ENCODE measurements around the gene FPR3. TPM values are rescaled to one million over a fixed set of nuclear protein-coding genes. Genes with fewer than 3 reads are reported as not detected.

Gene FPR3
- total and polyA plus RNA-seq, 5 donors from 2014 or later, result not detected

DNA sequence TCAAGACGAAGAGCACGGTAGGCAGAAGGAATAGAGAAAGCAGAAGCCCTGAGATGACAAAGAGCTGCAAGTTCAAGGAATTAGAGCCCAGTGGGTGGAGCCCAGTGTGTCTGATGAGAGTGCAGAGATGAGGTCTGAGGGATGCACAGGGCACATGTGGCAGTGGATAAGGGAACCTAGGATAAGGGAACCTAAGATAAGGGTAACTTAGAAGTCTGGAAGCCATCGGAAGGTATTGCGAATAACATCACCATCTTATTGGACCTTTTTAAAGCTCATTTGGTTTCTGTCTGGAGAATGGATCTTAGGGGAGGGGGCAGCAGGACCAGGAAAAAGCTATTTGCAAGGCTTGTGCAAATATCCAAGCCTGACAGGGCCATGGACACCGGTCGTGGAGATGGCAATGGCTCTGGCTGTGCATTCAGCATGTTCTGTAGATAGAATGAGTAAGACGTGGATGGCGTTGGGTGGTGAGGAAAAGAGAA, 1.3 kb downstream of the FPR3 start:
- Mint-ChIP-seq H3K36me3 (no peaks in the 10 kb centered on the region), H3K4me3 (no peak overlapping the region), H3K27ac (no peak overlapping the region), H3K27me3 (no peaks in the 10 kb centered on the region), H3K9me3 (peaks cover 4 to 24% (median 13%) of the 10 kb centered on the region in 7 donors), H3K4me1 (no peaks in the 10 kb centered on the region)
- H3K9me3 ChIP-seq (ENCODE audit: control insufficient read depth in 2 of 2, low read length in 2 of 2), result peaks cover 3 to 7% of the 10 kb centered on the region in 2 experiments
- H3K27me3 ChIP-seq (ENCODE audit: control insufficient read depth, insufficient read depth, low read length), result no peaks in the 10 kb centered on the region
- DNase-seq (no peak), ATAC-seq (ENCODE audit: low read depth in 2 of 2) (no peak)
- no peak overlapping the region for H3K27ac ChIP-seq (ENCODE audit: insufficient read depth, low read length, poor library complexity, severe bottlenecking)
- H3K4me1 ChIP-seq (ENCODE audit: control insufficient read depth, insufficient read depth, low read length, poor library complexity, severe bottlenecking), result no peaks in the 10 kb centered on the region
- no peaks in the 10 kb centered on the region for H3K36me3 ChIP-seq (ENCODE audit: control insufficient read depth, insufficient read depth, low read length)
- no peak overlapping the region for H3K4me3 ChIP-seq (ENCODE audit: low read depth, low read length)

DNA sequence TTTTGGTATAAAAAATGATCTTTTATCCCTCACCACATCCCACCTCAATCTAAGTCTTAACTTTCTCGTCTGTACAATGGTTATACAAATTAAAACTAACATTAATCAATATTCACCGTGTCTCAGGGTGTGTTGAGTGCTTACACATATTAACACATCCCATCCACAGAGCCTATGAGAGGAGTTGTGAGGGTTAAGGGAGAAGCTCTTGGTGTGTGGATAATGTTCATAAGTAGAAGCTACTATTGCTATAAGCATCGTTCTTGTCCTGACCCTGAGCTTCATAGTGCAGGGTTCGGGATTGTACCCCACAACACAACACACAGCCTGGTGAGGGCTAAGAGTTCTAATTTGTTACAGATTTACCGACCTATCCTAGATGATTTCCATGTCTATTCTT, 2.5 kb downstream of the FPR3 start:
- Mint-ChIP-seq H3K9me3 (peaks cover 4 to 20% (median 11%) of the 10 kb centered on the region in 7 donors), H3K4me1 (no peaks in the 10 kb centered on the region), H3K4me3 (no peak overlapping the region), H3K27ac (no peak overlapping the region), H3K36me3 (no peaks in the 10 kb centered on the region), H3K27me3 (no peaks in the 10 kb centered on the region)
- H3K4me1 ChIP-seq (ENCODE audit: control insufficient read depth, insufficient read depth, low read length, poor library complexity, severe bottlenecking), result no peaks in the 10 kb centered on the region
- no peak for DNase-seq
- no peaks in the 10 kb centered on the region for H3K36me3 ChIP-seq (ENCODE audit: control insufficient read depth, insufficient read depth, low read length)
- H3K27me3 ChIP-seq (ENCODE audit: control insufficient read depth, insufficient read depth, low read length), result no peaks in the 10 kb centered on the region
- ATAC-seq (ENCODE audit: low read depth in 2 of 2), result no peak
- H3K9me3 ChIP-seq (ENCODE audit: control insufficient read depth in 2 of 2, low read length in 2 of 2), result peaks cover 3 to 7% of the 10 kb centered on the region in 2 experiments
- H3K27ac ChIP-seq (ENCODE audit: insufficient read depth, low read length, poor library complexity, severe bottlenecking), result no peak overlapping the region
- H3K4me3 ChIP-seq (ENCODE audit: low read depth, low read length), result no peak overlapping the region

GRCh38 chr19:51798062-51798461, 3.1 kb downstream of the FPR3 start:
- Mint-ChIP-seq H3K4me3 (no peak overlapping the region), H3K27ac (no peak overlapping the region), H3K36me3 (no peaks in the 10 kb centered on the region), H3K9me3 (peaks cover 2 to 20% (median 11%) of the 10 kb centered on the region in 7 donors), H3K4me1 (no peaks in the 10 kb centered on the region), H3K27me3 (no peaks in the 10 kb centered on the region)
- no peak overlapping the region for H3K27ac ChIP-seq (ENCODE audit: insufficient read depth, low read length, poor library complexity, severe bottlenecking)
- peaks cover 3 to 7% of the 10 kb centered on the region in 2 experiments for H3K9me3 ChIP-seq (ENCODE audit: control insufficient read depth in 2 of 2, low read length in 2 of 2)
- DNase-seq (no peak), ATAC-seq (ENCODE audit: low read depth in 2 of 2) (no peak)
- no peaks in the 10 kb centered on the region for H3K36me3 ChIP-seq (ENCODE audit: control insufficient read depth, insufficient read depth, low read length)
- no peak overlapping the region for H3K4me3 ChIP-seq (ENCODE audit: low read depth, low read length)
- H3K27me3 ChIP-seq (ENCODE audit: control insufficient read depth, insufficient read depth, low read length), result no peaks in the 10 kb centered on the region
- no peaks in the 10 kb centered on the region for H3K4me1 ChIP-seq (ENCODE audit: control insufficient read depth, insufficient read depth, low read length, poor library complexity, severe bottlenecking)

DNA sequence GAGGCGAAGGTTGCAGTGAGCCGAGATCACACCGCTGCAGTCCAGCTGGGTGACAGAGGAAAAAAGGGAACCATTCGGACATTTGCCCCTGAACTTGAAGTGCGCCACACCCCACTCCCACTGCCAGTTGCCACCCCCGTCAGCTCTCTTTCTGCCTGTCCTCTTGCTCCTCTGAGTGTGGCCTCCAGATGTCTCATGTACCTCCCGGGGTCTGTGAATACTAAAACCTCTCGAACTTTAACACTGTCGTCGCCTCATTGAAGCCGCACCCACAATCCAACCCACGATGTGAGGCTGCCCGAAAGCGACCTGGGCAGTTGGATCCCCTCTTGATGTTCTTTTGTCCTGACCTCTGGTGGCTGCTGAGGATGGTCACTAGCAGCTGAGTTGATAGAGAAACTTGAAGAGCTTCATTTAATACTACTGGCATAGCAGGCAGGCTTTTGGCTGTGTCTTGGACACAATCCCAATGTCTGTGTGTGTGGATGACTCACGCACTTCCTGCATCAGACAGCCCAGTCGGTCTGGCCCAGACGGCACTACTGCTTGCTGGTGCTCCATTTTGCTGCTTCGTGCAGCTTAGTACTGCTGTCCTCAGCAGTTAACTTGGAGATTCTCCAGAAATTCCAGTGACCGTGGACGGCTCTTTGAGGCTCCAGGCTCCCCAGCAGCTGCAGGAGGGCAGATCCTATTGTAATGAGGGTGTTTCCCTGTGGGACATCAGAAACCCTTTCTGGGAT, 4.2 kb downstream of the FPR3 start:
- Mint-ChIP-seq H3K4me3 (no peak overlapping the region), H3K36me3 (no peaks in the 10 kb centered on the region), H3K9me3 (peaks cover 3 to 20% (median 8%) of the 10 kb centered on the region in 7 donors), H3K27ac (no peak overlapping the region), H3K27me3 (no peaks in the 10 kb centered on the region), H3K4me1 (no peaks in the 10 kb centered on the region)
- Histone ChIP-seq H3K27ac (ENCODE audit: insufficient read depth, low read length, poor library complexity, severe bottlenecking) (no peak overlapping the region), H3K36me3 (ENCODE audit: control insufficient read depth, insufficient read depth, low read length) (no peaks in the 10 kb centered on the region), H3K27me3 (ENCODE audit: control insufficient read depth, insufficient read depth, low read length) (no peaks in the 10 kb centered on the region), H3K4me3 (ENCODE audit: low read depth, low read length) (no peak overlapping the region), H3K9me3 (ENCODE audit: control insufficient read depth in 2 of 2, low read length in 2 of 2) (peaks cover 6 to 7% of the 10 kb centered on the region in 2 experiments), H3K4me1 (ENCODE audit: control insufficient read depth, insufficient read depth, low read length, poor library complexity, severe bottlenecking) (no peaks in the 10 kb centered on the region)
- DNase-seq (no peak), ATAC-seq (ENCODE audit: low read depth in 2 of 2) (no peak)

- ATAC-seq (ENCODE audit: low read depth in 2 of 2) (no peak), DNase-seq (no peak)
- Mint-ChIP-seq H3K27me3 (no peaks in the 10 kb centered on the region), H3K27ac (no peak overlapping the region), H3K4me3 (no peak overlapping the region), H3K9me3 (peaks cover 3 to 24% (median 12%) of the 10 kb centered on the region in 7 donors), H3K36me3 (no peaks in the 10 kb centered on the region), H3K4me1 (no peaks in the 10 kb centered on the region)
- H3K4me1 ChIP-seq (ENCODE audit: control insufficient read depth, insufficient read depth, low read length, poor library complexity, severe bottlenecking), result no peaks in the 10 kb centered on the region
- no peak overlapping the region for H3K4me3 ChIP-seq (ENCODE audit: low read depth, low read length)
- H3K9me3 ChIP-seq (ENCODE audit: control insufficient read depth in 2 of 2, low read length in 2 of 2), result peaks cover 6 to 7% of the 10 kb centered on the region in 2 experiments
- no peaks in the 10 kb centered on the region for H3K36me3 ChIP-seq (ENCODE audit: control insufficient read depth, insufficient read depth, low read length)
- H3K27ac ChIP-seq (ENCODE audit: insufficient read depth, low read length, poor library complexity, severe bottlenecking), result no peak overlapping the region
- no peaks in the 10 kb centered on the region for H3K27me3 ChIP-seq (ENCODE audit: control insufficient read depth, insufficient read depth, low read length)
Measured at GRCh38 chr19:51799774-51800472, 5.0 kb downstream of the FPR3 start.

DNA sequence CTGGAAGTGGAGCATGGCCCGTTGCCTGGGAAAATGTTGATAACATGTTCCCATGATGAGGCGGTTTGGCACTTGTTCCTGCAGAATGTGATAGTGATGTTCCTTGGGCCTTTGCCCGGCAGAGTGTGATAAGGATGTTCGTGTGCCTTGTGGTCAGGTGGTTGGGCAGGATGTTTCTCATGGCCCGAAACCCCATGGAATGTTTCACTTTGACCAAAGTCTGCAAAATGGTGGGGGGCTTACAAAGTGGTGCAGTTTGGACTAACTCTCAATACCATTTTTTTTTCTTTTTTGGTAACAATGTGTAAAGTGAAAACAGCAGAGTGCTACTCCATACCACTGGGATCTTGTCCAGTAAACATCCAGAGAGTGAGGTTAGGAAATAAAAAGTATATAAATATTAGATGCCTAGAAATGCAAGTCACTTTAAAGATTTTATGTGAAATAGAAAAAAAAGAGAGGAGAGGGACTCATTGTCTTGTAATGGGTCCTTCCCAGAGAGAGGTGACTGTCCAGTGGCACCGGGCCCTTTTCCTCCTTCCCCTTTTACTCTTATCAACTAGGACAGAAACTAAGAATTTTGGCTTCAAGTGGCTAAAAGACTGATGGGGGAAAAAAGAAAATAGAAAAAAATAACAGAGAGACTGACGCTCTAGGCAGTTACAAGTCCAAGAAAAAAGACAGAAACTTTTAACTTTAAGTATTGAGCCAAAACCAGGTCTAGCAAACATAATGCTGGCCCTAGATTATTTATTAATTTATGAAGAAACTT, 5.7 kb downstream of the FPR3 start:
- Mint-ChIP-seq H3K9me3 (peaks cover 3 to 24% (median 13%) of the 10 kb centered on the region in 7 donors), H3K27ac (no peak overlapping the region), H3K4me3 (no peak overlapping the region), H3K4me1 (no peaks in the 10 kb centered on the region), H3K36me3 (no peaks in the 10 kb centered on the region), H3K27me3 (no peaks in the 10 kb centered on the region)
- H3K36me3 ChIP-seq (ENCODE audit: control insufficient read depth, insufficient read depth, low read length), result no peaks in the 10 kb centered on the region
- ATAC-seq (ENCODE audit: low read depth in 2 of 2) (no peak), DNase-seq (no peak)
- H3K27me3 ChIP-seq (ENCODE audit: control insufficient read depth, insufficient read depth, low read length), result no peaks in the 10 kb centered on the region
- peaks cover 6 to 7% of the 10 kb centered on the region in 2 experiments for H3K9me3 ChIP-seq (ENCODE audit: control insufficient read depth in 2 of 2, low read length in 2 of 2)
- H3K27ac ChIP-seq (ENCODE audit: insufficient read depth, low read length, poor library complexity, severe bottlenecking), result no peak overlapping the region
- no peaks in the 10 kb centered on the region for H3K4me1 ChIP-seq (ENCODE audit: control insufficient read depth, insufficient read depth, low read length, poor library complexity, severe bottlenecking)
- H3K4me3 ChIP-seq (ENCODE audit: low read depth, low read length), result no peak overlapping the region

DNA sequence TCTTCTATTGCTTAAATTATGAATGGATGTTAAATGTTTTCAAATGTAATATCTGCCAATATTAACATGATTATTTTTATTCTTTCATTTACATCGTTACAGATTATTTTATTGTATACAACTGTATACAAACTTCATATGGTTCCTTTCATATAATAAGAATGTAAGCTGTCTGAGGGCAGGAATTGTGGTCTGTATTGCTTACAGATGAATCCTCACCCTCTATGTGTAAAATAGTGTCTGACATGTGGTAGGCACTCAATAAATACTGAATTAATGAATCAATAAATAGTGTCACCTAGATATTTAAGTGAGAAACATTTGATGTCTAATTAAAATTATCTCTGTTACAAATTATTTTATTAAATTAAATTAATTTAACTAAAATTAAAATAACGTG, 7.8 kb downstream of the FPR3 start:
- DNase-seq (no peak), ATAC-seq (ENCODE audit: low read depth in 2 of 2) (no peak)
- Histone ChIP-seq H3K9me3 (ENCODE audit: control insufficient read depth in 2 of 2, low read length in 2 of 2) (peaks cover 4 to 7% of the 10 kb centered on the region in 2 experiments), H3K4me1 (ENCODE audit: control insufficient read depth, insufficient read depth, low read length, poor library complexity, severe bottlenecking) (no peaks in the 10 kb centered on the region), H3K36me3 (ENCODE audit: control insufficient read depth, insufficient read depth, low read length) (no peaks in the 10 kb centered on the region), H3K4me3 (ENCODE audit: low read depth, low read length) (no peak overlapping the region), H3K27ac (ENCODE audit: insufficient read depth, low read length, poor library complexity, severe bottlenecking) (no peak overlapping the region), H3K27me3 (ENCODE audit: control insufficient read depth, insufficient read depth, low read length) (no peaks in the 10 kb centered on the region)
- H3K27me3 Mint-ChIP-seq, result no peaks in the 10 kb centered on the region
- H3K4me1 Mint-ChIP-seq, result no peaks in the 10 kb centered on the region
- no peaks in the 10 kb centered on the region for H3K36me3 Mint-ChIP-seq
- H3K9me3 Mint-ChIP-seq, result peaks cover 0 to 33% (median 3%) of the 10 kb centered on the region in 7 donors
- no peak overlapping the region for H3K4me3 Mint-ChIP-seq
- H3K27ac Mint-ChIP-seq, result no peak overlapping the region

Measured in CD4-positive, CD25-positive, alpha-beta regulatory T cell (primary cell).